K562 (cell line): Measurements from ENCODE around the gene NF1. TPM values are rescaled to one million over a fixed set of nuclear protein-coding genes. Genes with fewer than 3 reads are reported as not detected.

Source experiments
- ATAC-seq: fragments of 200-7000 bp; cut with Tn5 transposase; 3 replicates; pipeline ENCODE4 v1.9.1; 2020; ENCODE audit warnings: moderate library complexity
- BruUV-seq: library from RNA; stranded (reverse); fragments of 400-500 nt; replicated peaks from 2 replicates; lab custom pipeline; 2021; lab: Mats Ljungman, UMichigan
- CTCF ChIA-PET: fragments of 300-600 bp; formaldehyde crosslinking; extraction: SDS; loops from one replicate; lab custom pipeline; 2021; ENCODE audit warnings: low intra/inter-chr PET ratio; lab: Yijun Ruan, JAX
- POLR2A ChIA-PET: fragments of 300-600, 350-650 bp; sonication (Branson Sonifier 250); formaldehyde crosslinking; extraction: SDS; loops from one replicate; lab custom pipeline; 2021; ENCODE audit warnings: antibody characterized with exemption, inconsistent platforms; lab: Yijun Ruan, JAX
- DNase-seq, 4 experiments: peaks; one replicate each; pipeline versions ENCODE4 v3.0.0 to v3.0.0-alpha.2; 2011 to 2018; ENCODE audit warnings: low spot score in 3 of 4, mixed read lengths in 3 of 4; ENCODE audit errors: extremely low read depth in 1 of 4
- FAIRE-seq: peaks from 2 replicates; lab custom pipeline; 2011; peaks lifted over from hg19 to GRCh38; lab: Jason Lieb, UNC
- H2AFZ ChIP-seq: 2 replicates; pipeline ENCODE4 v1.6.0; 2011; ENCODE audit warnings: low read depth, low read length, control low read depth, inconsistent platforms
- H3K27ac ChIP-seq: fragments of 200-600 bp; 3 replicates; pipeline ENCODE4 v1.8.0; 2011; ENCODE audit warnings: low read depth, mild to moderate bottlenecking, control low read depth, inconsistent platforms, low read length, moderate library complexity, mixed read lengths; ENCODE audit errors: extremely low read depth
- H3K27me3 ChIP-seq, 2 experiments: fragments of 300-600 bp in 1 of 2; 2 replicates in 1 of 2; 3 replicates in 1 of 2; pipeline versions ENCODE4 v1.6.0 to v1.8.0; 2011; ENCODE audit warnings: inconsistent platforms in 2 of 2, low read length in 2 of 2, mild to moderate bottlenecking in 1 of 2, mixed read lengths in 1 of 2, moderate library complexity in 1 of 2; ENCODE audit not compliant: control insufficient read depth in 2 of 2, insufficient read depth in 2 of 2
- H3K36me3 ChIP-seq: fragments of 300-600 bp; 3 replicates; pipeline ENCODE4 v1.8.0; 2011; ENCODE audit warnings: mild to moderate bottlenecking, low read length, inconsistent platforms; ENCODE audit not compliant: control insufficient read depth, insufficient read depth
- H3K4me1 ChIP-seq, 2 experiments: fragments of 200-600 bp in 1 of 2; replicated peaks in 1 of 2; 2 replicates in 1 of 2; 3 replicates in 1 of 2; pipeline versions ENCODE4 v1.5.1 to v1.8.0; 2011; ENCODE audit warnings: inconsistent platforms in 2 of 2, low read length in 2 of 2, mild to moderate bottlenecking in 1 of 2, mixed read lengths in 1 of 2, moderate library complexity in 1 of 2; ENCODE audit not compliant: control insufficient read depth in 2 of 2, insufficient read depth in 2 of 2
- H3K4me2 ChIP-seq: 2 replicates; pipeline ENCODE4 v1.6.1; 2011; ENCODE audit warnings: low read length, control low read depth, inconsistent platforms, mixed read lengths; ENCODE audit not compliant: insufficient read depth
- H3K4me3 ChIP-seq: fragments of 200-600 bp; sonication (generic), shearing (Covaris generic); 2 replicates; pipeline ENCODE4 v1.5.1; 2016; ENCODE audit warnings: control low read depth, inconsistent platforms
- H3K79me2 ChIP-seq: fragments of 200-600 bp; 3 replicates; pipeline ENCODE4 v1.8.0; 2011; ENCODE audit warnings: low read length, inconsistent platforms; ENCODE audit not compliant: control insufficient read depth, insufficient read depth
- H3K9ac ChIP-seq, 2 experiments: 2 replicates each; pipeline versions ENCODE4 v1.6.0 to v1.6.1; 2011; ENCODE audit warnings: low read depth in 2 of 2, low read length in 2 of 2, control low read depth in 1 of 2, inconsistent platforms in 1 of 2, mild to moderate bottlenecking in 1 of 2, mixed read lengths in 1 of 2; ENCODE audit not compliant: insufficient read depth in 1 of 2
- H3K9me1 ChIP-seq: one replicate; pipeline ENCODE4 v1.6.0; 2011; ENCODE audit warnings: inconsistent platforms, mild to moderate bottlenecking, low read length, moderate library complexity; ENCODE audit not compliant: control insufficient read depth, insufficient read depth
- H3K9me3 ChIP-seq: replicated peaks from 2 replicates; pipeline ENCODE4 v1.5.1; 2011; ENCODE audit warnings: low read depth, low read length, inconsistent platforms; ENCODE audit not compliant: control insufficient read depth, insufficient read depth
- H4K20me1 ChIP-seq: replicated peaks from 2 replicates; pipeline ENCODE4 v1.6.1; 2011; ENCODE audit warnings: low read length, inconsistent platforms, mixed read lengths; ENCODE audit not compliant: control insufficient read depth, insufficient read depth
- ARNT ChIP-seq, 2 experiments: fragments of 450-650 bp; IDR thresholded peaks; 2 replicates each; pipeline ENCODE4 v1.6.1; 2016; ENCODE audit warnings: mild to moderate bottlenecking in 1 of 2
- HSF4 ChIP-seq: fragments of 250-450 bp; sonication (Bioruptor Pico); IDR thresholded peaks from 2 replicates; pipeline ENCODE4 v2.1.2; 2022; ENCODE audit warnings: mild to moderate bottlenecking, moderate library complexity, borderline replicate concordance
- MXI1 ChIP-seq: IDR thresholded peaks from 2 replicates; pipeline ENCODE4 v1.6.1; 2011; ENCODE audit warnings: low read depth, mild to moderate bottlenecking, improper control_type of control experiment, low read length
- ZNF121 ChIP-seq: sonication (generic); formaldehyde crosslinking; conservative IDR thresholded peaks from 2 replicates; pipeline ENCODE4 v1.8.0; 2022; ENCODE audit warnings: missing genetic modification reagents
- ZNF592 ChIP-seq: fragments of 450-650 bp; IDR thresholded peaks from 2 replicates; pipeline ENCODE4 v1.6.1; 2017; ENCODE audit warnings: antibody characterized with exemption, mild to moderate bottlenecking
- WGBS: fragments of 100-300 bp; shearing (Covaris generic); methylation state at CpG from one replicate; pipeline ENCODE4 v1.1.6; 2016; ENCODE audit warnings: low coverage, mixed read lengths; ENCODE audit not compliant: insufficient coverage; ENCODE audit errors: missing lambda C conversion rate; 5-methylcytosine and 5-hydroxymethylcytosine counted together
- in situ Hi-C: fragments of 300-500 bp; cut with MboI; formaldehyde crosslinking; loops from 4 replicates; pipeline ENCODE4 v1.15.0; 2018; ENCODE audit warnings: inconsistent platforms, mixed read lengths
- intact Hi-C: fragments of 100-400 bp; cut with micrococcal nuclease; formaldehyde crosslinking; loops from 2 replicates; pipeline ENCODE4 v1.14.2; 2022
- polyA plus RNA-seq, 8 experiments: library from polyadenylated mRNA; depleted of rRNA in 4 of 8; stranded (reverse) in 5 of 8; unstranded in 3 of 8; fragments of >200 nt; fragmentation: Nextera tagmentation in 2 of 8; fragmentation: Illumina TruSeq in 1 of 8; extraction: Ambion mirVana in 2 of 8; extraction: Trizol in 1 of 8; gene quantifications; 2 replicates each; pipeline versions ENCODE4 v1.2.1 to v1.2.3, GENCODE V29; 2011 to 2014; ENCODE audit warnings: inconsistent platforms in 1 of 8, missing spikeins in 1 of 8
- total RNA-seq, 7 experiments: library from RNA; depleted of rRNA in 6 of 7; stranded (reverse); fragments of >200 nt in 6 of 7; fragmentation: Illumina TruSeq in 2 of 7; extraction: Trizol in 2 of 7; gene quantifications; 2 replicates each; pipeline versions ENCODE4 v1.2.1 to v1.2.3, GENCODE V29; 2011 to 2021; ENCODE audit warnings: low replicate concordance in 1 of 7
- TF ChIP-seq, protein P1 (sequence below), 2 experiments: fragments of 150-350 bp in 1 of 2; IDR thresholded peaks; 2 replicates each; pipeline ENCODE4 v1.6.1; 2012 to 2016; ENCODE audit warnings: low read depth in 2 of 2, low read length in 2 of 2, mild to moderate bottlenecking in 1 of 2, moderate library complexity in 1 of 2
- TF ChIP-seq, protein P2 (sequence below), 2 experiments: fragments of 450-650 bp; IDR thresholded peaks; 2 replicates each; pipeline ENCODE4 v1.6.1; 2016
- TF ChIP-seq, protein P3 (sequence below): fragments of 250-450 bp; sonication (Bioruptor Pico); IDR thresholded peaks from 2 replicates; pipeline ENCODE4 v1.5.0; 2021; ENCODE audit warnings: mild to moderate bottlenecking, moderate library complexity

NF1 gene
- total and polyA plus RNA-seq, 9 of the 15 experiments (the other 6 are each of a cell fraction or from before 2014, with no cell fraction given), result 3.4 to 41.9 (median 24.3) TPM

GRCh38 chr17:31269036-31269577 is 174.3 kb downstream of the NF1 start:
- Histone ChIP-seq H3K4me3 (no peak overlapping the region), H4K20me1 (no peaks in the 10 kb centered on the region), H3K79me2 (no peaks in the 10 kb centered on the region), H3K9ac (no peak overlapping the region), H3K4me2 (no peak overlapping the region), H2AFZ (no peak overlapping the region), H3K36me3 (peaks cover 32% of the 10 kb centered on the region; the same call in 1 of the 3 replicates), H3K27ac (no peak overlapping the region), H3K27me3 (no peaks in the 10 kb centered on the region), H3K9me1 (no peaks in the 10 kb centered on the region), H3K4me1 (no peaks in the 10 kb centered on the region; a peak in 1 of 5 replicates), H3K9me3 (no peaks in the 10 kb centered on the region)
- intact Hi-C loops, result loop anchor here (5.0 kb wide), 1 partner anchor 103 kb away; no protein-coding TSS in a partner anchor
- FAIRE-seq, result no peak
- in situ Hi-C loops, result no loop called here
- DNase-seq, result no peak
- BruUV-seq, result no TSS peak
- ChIA-PET POLR2A (interaction anchor here (0.8 kb wide), 1 partner anchor 16 kb away, joined by 3 read pairs; no protein-coding TSS in a partner anchor), CTCF (no interaction called here)
- 96% methylated on average over 2 of the region's 2 CpGs for WGBS
- ATAC-seq, result no peak
- TF ChIP-seq ZNF121 (CRISPR knock-in tag) (no peak), ARNT (IDR thresholded peaks at IDR 0.05) (no peak), HSF4 (CRISPR knock-in tag) (no peak), MXI1 (no peak), ZNF592 (no peak)
- TF ChIP-seq, protein P1, sequence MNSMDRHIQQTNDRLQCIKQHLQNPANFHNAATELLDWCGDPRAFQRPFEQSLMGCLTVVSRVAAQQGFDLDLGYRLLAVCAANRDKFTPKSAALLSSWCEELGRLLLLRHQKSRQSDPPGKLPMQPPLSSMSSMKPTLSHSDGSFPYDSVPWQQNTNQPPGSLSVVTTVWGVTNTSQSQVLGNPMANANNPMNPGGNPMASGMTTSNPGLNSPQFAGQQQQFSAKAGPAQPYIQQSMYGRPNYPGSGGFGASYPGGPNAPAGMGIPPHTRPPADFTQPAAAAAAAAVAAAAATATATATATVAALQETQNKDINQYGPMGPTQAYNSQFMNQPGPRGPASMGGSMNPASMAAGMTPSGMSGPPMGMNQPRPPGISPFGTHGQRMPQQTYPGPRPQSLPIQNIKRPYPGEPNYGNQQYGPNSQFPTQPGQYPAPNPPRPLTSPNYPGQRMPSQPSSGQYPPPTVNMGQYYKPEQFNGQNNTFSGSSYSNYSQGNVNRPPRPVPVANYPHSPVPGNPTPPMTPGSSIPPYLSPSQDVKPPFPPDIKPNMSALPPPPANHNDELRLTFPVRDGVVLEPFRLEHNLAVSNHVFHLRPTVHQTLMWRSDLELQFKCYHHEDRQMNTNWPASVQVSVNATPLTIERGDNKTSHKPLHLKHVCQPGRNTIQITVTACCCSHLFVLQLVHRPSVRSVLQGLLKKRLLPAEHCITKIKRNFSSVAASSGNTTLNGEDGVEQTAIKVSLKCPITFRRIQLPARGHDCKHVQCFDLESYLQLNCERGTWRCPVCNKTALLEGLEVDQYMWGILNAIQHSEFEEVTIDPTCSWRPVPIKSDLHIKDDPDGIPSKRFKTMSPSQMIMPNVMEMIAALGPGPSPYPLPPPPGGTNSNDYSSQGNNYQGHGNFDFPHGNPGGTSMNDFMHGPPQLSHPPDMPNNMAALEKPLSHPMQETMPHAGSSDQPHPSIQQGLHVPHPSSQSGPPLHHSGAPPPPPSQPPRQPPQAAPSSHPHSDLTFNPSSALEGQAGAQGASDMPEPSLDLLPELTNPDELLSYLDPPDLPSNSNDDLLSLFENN (IDR thresholded peaks at IDR 0.05; ENCODE audit: low read depth in 2 of 2, low read length in 2 of 2), result no peak
- TF ChIP-seq, protein P2, sequence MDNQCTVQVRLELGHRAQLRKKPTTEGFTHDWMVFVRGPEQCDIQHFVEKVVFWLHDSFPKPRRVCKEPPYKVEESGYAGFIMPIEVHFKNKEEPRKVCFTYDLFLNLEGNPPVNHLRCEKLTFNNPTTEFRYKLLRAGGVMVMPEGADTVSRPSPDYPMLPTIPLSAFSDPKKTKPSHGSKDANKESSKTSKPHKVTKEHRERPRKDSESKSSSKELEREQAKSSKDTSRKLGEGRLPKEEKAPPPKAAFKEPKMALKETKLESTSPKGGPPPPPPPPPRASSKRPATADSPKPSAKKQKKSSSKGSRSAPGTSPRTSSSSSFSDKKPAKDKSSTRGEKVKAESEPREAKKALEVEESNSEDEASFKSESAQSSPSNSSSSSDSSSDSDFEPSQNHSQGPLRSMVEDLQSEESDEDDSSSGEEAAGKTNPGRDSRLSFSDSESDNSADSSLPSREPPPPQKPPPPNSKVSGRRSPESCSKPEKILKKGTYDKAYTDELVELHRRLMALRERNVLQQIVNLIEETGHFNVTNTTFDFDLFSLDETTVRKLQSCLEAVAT (IDR thresholded peaks at IDR 0.05), result no peak
- TF ChIP-seq, protein P3, sequence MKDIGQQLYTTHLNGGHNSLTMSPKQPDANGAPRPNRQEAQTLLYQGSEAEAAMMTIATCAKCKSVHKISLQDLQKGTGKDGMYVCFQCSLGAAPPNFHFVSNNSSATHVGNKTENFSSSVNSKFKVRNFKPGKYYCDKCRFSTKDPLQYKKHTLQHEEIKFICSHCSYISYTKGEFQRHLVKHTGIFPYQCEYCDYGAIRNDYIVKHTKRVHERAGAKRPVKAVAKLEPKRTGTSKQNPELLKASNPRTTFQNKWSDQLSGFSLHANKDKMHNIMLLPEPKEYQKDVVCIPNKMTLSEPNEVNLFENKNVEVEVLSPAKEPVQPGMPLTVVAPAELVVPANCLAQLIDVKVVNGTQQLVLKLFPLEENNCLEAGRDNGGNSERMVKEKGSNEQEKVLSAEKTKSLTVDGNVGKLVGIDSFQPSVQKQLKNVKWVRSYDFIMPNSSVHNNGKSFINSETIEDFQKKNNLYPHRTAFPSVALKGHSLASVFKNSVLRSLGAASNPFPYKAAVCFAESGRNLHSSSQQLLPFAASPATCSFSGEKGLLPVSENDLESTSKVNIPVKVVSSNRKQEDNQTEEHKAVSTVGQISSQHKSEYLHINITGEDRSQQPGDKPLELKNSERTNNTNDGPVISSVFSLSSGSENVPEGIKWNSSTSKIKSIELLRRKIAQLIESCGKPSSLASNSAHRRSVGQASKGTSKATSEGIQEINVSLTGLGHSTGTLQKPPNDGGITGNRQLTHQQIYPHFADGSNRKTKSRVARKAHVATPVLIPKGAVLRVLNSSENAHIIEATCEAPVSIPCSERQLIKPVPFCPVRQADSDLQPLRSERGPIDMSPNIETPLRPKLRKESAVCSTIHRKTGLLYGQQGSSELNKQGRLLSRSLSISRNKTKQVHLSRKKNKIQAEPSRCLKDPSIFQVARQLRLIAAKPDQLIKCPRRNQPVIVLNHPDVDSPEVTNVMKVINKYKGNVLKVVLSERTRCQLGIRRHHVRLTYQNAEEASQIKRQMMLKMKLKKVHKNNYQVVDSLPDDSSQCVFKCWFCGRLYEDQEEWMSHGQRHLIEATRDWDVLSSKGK, result no peak
